ENCODE results near the gene SIDT1.

GRCh38 chr3:113628316-113628715 is 96.0 kb downstream of the SIDT1 start:
- TF ChIP-seq POLR2A (IDR thresholded peaks at IDR 0.05; ENCODE audit: low read depth, low read length) (no peak), POLR2AphosphoS5 (IDR thresholded peaks at IDR 0.05; ENCODE audit: low read depth, low read length) (no peak)
